SK-N-SH treated with all-trans-retinoic acid at 6 μM for 48 hours (cell line): ENCODE measurements around the gene PRKAG3.

Source experiments
- ARNTL ChIP-seq: fragments of 450-650 bp; formaldehyde crosslinking; IDR thresholded peaks from 2 replicates; pipeline ENCODE4 v1.5.0; 2020; ENCODE audit warnings: low read depth, mild to moderate bottlenecking, moderate library complexity, borderline replicate concordance
- CSRNP3 ChIP-seq: fragments of 250-450 bp; sonication (Bioruptor Pico); IDR thresholded peaks from 2 replicates; pipeline ENCODE4 v1.5.1; 2021; ENCODE audit warnings: mild to moderate bottlenecking, moderate library complexity
- GLIS3 ChIP-seq: fragments of 250-450 bp; sonication (Bioruptor Pico); IDR thresholded peaks from 2 replicates; pipeline ENCODE4 v1.5.0; 2020; ENCODE audit warnings: mild to moderate bottlenecking, moderate library complexity
- OSR1 ChIP-seq: fragments of 250-450 bp; sonication (Bioruptor Pico); IDR thresholded peaks from 2 replicates; pipeline ENCODE4 v1.8.0; 2022; ENCODE audit warnings: moderate library complexity, mild to moderate bottlenecking, inconsistent platforms
- PPARA ChIP-seq: fragments of 250-450 bp; sonication (Bioruptor Pico); IDR thresholded peaks from 2 replicates; pipeline ENCODE4 v1.5.0; 2020; ENCODE audit warnings: mild to moderate bottlenecking, borderline replicate concordance
- SNAI2 ChIP-seq: fragments of 250-450 bp; sonication (Bioruptor Pico); IDR thresholded peaks from 2 replicates; pipeline ENCODE4 v1.5.0; 2020; ENCODE audit warnings: mild to moderate bottlenecking, moderate library complexity
- TSHZ2 ChIP-seq: fragments of 250-450 bp; sonication (Bioruptor Pico); IDR thresholded peaks from 2 replicates; pipeline ENCODE4 v1.5.0; 2020; ENCODE audit warnings: mild to moderate bottlenecking, moderate library complexity
- ZNF8 ChIP-seq: fragments of 450-650 bp; formaldehyde crosslinking; IDR thresholded peaks from 2 replicates; pipeline ENCODE4 v1.5.0; 2020; ENCODE audit warnings: mild to moderate bottlenecking, moderate library complexity

GRCh38 chr2:218823196-218823855 lies 8.3 kb downstream of the PRKAG3 start:
- TF ChIP-seq ZNF8 (no peak), CSRNP3 (CRISPR knock-in tag) (no peak), TSHZ2 (CRISPR knock-in tag) (no peak), ARNTL (CRISPR knock-in tag) (no peak), PPARA (CRISPR knock-in tag) (no peak), GLIS3 (CRISPR knock-in tag) (no peak), SNAI2 (no peak), OSR1 (CRISPR knock-in tag) (no peak)
